HL-60/S4 treated with phorbol 12-myristate 13-acetate at 8.2 ng/mL for 4 days and 3 days (cell line): ENCODE results near the gene SPAG6.

Experiments
- in situ Hi-C: fragments of 300-500 bp; cut with MboI; formaldehyde crosslinking; loops from 2 replicates; pipeline ENCODE4 v1.15.0; 2022; ENCODE audit warnings: low sequenced_read_pairs

SPAG6 gene

GRCh38 chr10:22429981-22430421 lies 84.7 kb downstream of the SPAG6 start:
- in situ Hi-C loops = loop anchor here (25.0 kb wide), 1 partner anchor 443 kb away; no protein-coding TSS in a partner anchor

GRCh38 chr10:22433875-22434274 lies 88.6 kb downstream of the SPAG6 start:
- in situ Hi-C loops = loop anchor here (25.0 kb wide), 1 partner anchor 447 kb away; no protein-coding TSS in a partner anchor

GRCh38 chr10:22434521-22434920 lies 89.2 kb downstream of the SPAG6 start:
- in situ Hi-C loops = loop anchor here (25.0 kb wide), 1 partner anchor 447 kb away; no protein-coding TSS in a partner anchor

GRCh38 chr10:22435650-22436049 lies 90.4 kb downstream of the SPAG6 start:
- in situ Hi-C loops = loop anchor here (25.0 kb wide), 1 partner anchor 448 kb away; no protein-coding TSS in a partner anchor

- in situ Hi-C loops = loop anchor here (25.0 kb wide), 1 partner anchor 449 kb away; no protein-coding TSS in a partner anchor
These were observed 91.2 kb downstream of the SPAG6 start for GRCh38 chr10:22436526-22436892.

- in situ Hi-C loops = loop anchor here (25.0 kb wide), 1 partner anchor 450 kb away; no protein-coding TSS in a partner anchor
These were observed 91.8 kb downstream of the SPAG6 start for GRCh38 chr10:22436893-22437619.

GRCh38 chr10:22437620-22438588 lies 92.6 kb downstream of the SPAG6 start:
- in situ Hi-C loops = loop anchor here (25.0 kb wide), 1 partner anchor 451 kb away; no protein-coding TSS in a partner anchor

GRCh38 chr10:22438711-22439110 lies 93.4 kb downstream of the SPAG6 start:
- in situ Hi-C loops = loop anchor here (25.0 kb wide), 1 partner anchor 451 kb away; no protein-coding TSS in a partner anchor

GRCh38 chr10:22442063-22442462 lies 96.8 kb downstream of the SPAG6 start:
- in situ Hi-C loops = loop anchor here (25.0 kb wide), 1 partner anchor 455 kb away; no protein-coding TSS in a partner anchor

- in situ Hi-C loops = loop anchor here (25.0 kb wide), 1 partner anchor 455 kb away; no protein-coding TSS in a partner anchor
These were observed 97.2 kb downstream of the SPAG6 start for GRCh38 chr10:22442468-22442867.

GRCh38 chr10:22443175-22443901 lies 98.0 kb downstream of the SPAG6 start:
- in situ Hi-C loops = loop anchor here (25.0 kb wide), 1 partner anchor 456 kb away; no protein-coding TSS in a partner anchor

- in situ Hi-C loops = loop anchor here (25.0 kb wide), 1 partner anchor 457 kb away; no protein-coding TSS in a partner anchor
These were observed 99.0 kb downstream of the SPAG6 start for GRCh38 chr10:22444219-22444788.

GRCh38 chr10:22445495-22445894 lies 100.2 kb downstream of the SPAG6 start:
- in situ Hi-C loops = loop anchor here (25.0 kb wide), 1 partner anchor 458 kb away; no protein-coding TSS in a partner anchor

- in situ Hi-C loops = loop anchor here (25.0 kb wide), 1 partner anchor 460 kb away; no protein-coding TSS in a partner anchor
These were observed 101.8 kb downstream of the SPAG6 start for GRCh38 chr10:22447068-22447467.

- in situ Hi-C loops = no loop called here
These were observed 106.0 kb downstream of the SPAG6 start for GRCh38 chr10:22451346-22451745.

GRCh38 chr10:22453320-22453719 lies 108.0 kb downstream of the SPAG6 start:
- in situ Hi-C loops = no loop called here

- in situ Hi-C loops = no loop called here
These were observed 108.8 kb downstream of the SPAG6 start for GRCh38 chr10:22453948-22454591.

- in situ Hi-C loops = no loop called here
These were observed 109.3 kb downstream of the SPAG6 start for GRCh38 chr10:22454634-22455033.
